Left lung (tissue), 10 donors: ENCODE data around the gene HAUS7. TPM values are rescaled to one million over a fixed set of nuclear protein-coding genes. Genes with fewer than 3 reads are reported as not detected.

Source experiments
- ATAC-seq: fragments of 200-7000 bp; cut with Tn5 transposase; one replicate; pipeline ENCODE4 v1.9.1; 2020; ENCODE audit warnings: moderate library complexity
- DNase-seq, 4 donors: peaks; one replicate each; pipeline ENCODE4 v3.0.0-alpha.2; 2013 to 2020
- H3K27ac ChIP-seq, 2 donors: fragments of 200-600 bp; sonication (generic) in 1 of 2; one replicate each; pipeline versions ENCODE4 v1.5.0 to v1.8.0; 2020 to 2021
- H3K27me3 ChIP-seq, 2 donors: fragments of 200-600 bp; sonication (generic) in 1 of 2; one replicate each; pipeline versions ENCODE4 v1.5.0 to v1.8.0; 2020 to 2021
- H3K36me3 ChIP-seq, 2 donors: fragments of 200-600 bp; sonication (generic) in 1 of 2; one replicate each; pipeline versions ENCODE4 v1.5.0 to v1.8.0; 2020 to 2021
- H3K4me1 ChIP-seq, 2 donors: fragments of 200-600 bp; one replicate each; pipeline ENCODE4 v1.8.0; 2021
- H3K4me3 ChIP-seq, 2 donors: fragments of 200-600 bp; sonication (generic) in 1 of 2; one replicate each; pipeline versions ENCODE4 v1.5.0 to v1.8.0; 2020 to 2021; ENCODE audit warnings: mild to moderate bottlenecking in 1 of 2
- H3K9me3 ChIP-seq, 2 donors: fragments of 200-600 bp; sonication (generic) in 1 of 2; one replicate each; pipeline versions ENCODE4 v1.5.0 to v1.8.0; 2020 to 2021
- intact Hi-C, 2 donors: fragments of 100-400 bp; cut with DNase I; formaldehyde crosslinking; loops; one replicate each; pipeline versions ENCODE4 v1.11.2 to v1.14.2; 2022
- polyA plus RNA-seq, 6 donors: library from polyadenylated mRNA; unstranded; fragments of 120-200 nt; gene quantifications; one replicate each; pipeline ENCODE4 v1.2.1, GENCODE V29; 2013; ENCODE audit not compliant: insufficient read length in 6 of 6
- total RNA-seq, 2 donors: library from RNA; stranded (reverse); fragmentation: NEBNext Ultra II Directional; extraction: Animal tissue kit (Norgen Biotek cat#: 25700); gene quantifications; one replicate each; pipeline ENCODE4 v1.2.1, GENCODE V29; 2021
- TF ChIP-seq, protein P1 (sequence below), 2 donors: fragments of 200-600 bp; sonication (generic) in 1 of 2; IDR thresholded peaks; one replicate each; pipeline versions ENCODE4 v1.5.0 to v1.8.0; 2021; ENCODE audit warnings: antibody characterized with exemption in 2 of 2
- donor health status: DM: no; HTN: yes; CAD: no.
- donor health status: DM: no; HTN: no; CAD: no.

HAUS7 gene
- total and polyA plus RNA-seq, 8 donors = 20.1 to 42.4 (median 33.7) TPM

DNA sequence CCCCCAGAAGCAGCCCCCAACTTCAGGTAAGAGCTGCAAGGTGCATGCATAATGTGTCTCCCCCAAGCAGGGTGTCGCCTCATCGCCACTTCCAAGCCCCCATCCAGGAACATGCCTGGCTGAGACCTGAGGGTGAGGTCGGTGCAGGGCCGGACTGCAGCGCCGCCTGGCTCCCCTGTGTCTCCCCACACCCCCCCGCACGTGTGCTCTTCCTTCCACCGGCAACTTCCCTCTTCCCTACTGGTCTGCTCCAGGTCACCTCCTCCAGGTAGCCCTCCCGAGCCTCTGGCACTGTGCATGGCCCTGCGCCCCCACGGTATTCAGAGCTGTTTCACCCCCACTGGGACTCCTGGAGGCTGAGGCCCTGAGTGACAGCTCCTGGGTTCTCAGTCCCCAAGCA lies 22.2 kb upstream of the HAUS7 start:
- H3K27ac ChIP-seq = no peak overlapping the region
- no peak for ATAC-seq

GRCh38 chrX:153491918-153492317 lies 21.5 kb upstream of the HAUS7 start:
- peak overlapping the region in 1 of 2 donors; percentile 7 for H3K27ac ChIP-seq
- ATAC-seq (no peak), DNase-seq (no peak)
- H3K36me3 ChIP-seq = no peaks in the 10 kb centered on the region
- H3K27me3 ChIP-seq = peaks cover 0 to 21% of the 10 kb centered on the region in 2 donors
- intact Hi-C loops = no loop called here
- no peaks in the 10 kb centered on the region for H3K9me3 ChIP-seq
- TF ChIP-seq, protein P1, sequence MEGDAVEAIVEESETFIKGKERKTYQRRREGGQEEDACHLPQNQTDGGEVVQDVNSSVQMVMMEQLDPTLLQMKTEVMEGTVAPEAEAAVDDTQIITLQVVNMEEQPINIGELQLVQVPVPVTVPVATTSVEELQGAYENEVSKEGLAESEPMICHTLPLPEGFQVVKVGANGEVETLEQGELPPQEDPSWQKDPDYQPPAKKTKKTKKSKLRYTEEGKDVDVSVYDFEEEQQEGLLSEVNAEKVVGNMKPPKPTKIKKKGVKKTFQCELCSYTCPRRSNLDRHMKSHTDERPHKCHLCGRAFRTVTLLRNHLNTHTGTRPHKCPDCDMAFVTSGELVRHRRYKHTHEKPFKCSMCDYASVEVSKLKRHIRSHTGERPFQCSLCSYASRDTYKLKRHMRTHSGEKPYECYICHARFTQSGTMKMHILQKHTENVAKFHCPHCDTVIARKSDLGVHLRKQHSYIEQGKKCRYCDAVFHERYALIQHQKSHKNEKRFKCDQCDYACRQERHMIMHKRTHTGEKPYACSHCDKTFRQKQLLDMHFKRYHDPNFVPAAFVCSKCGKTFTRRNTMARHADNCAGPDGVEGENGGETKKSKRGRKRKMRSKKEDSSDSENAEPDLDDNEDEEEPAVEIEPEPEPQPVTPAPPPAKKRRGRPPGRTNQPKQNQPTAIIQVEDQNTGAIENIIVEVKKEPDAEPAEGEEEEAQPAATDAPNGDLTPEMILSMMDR (IDR thresholded peaks at IDR 0.05) = no peak
- peaks cover 4 to 7% of the 10 kb centered on the region in 2 donors for H3K4me1 ChIP-seq
- no peak overlapping the region for H3K4me3 ChIP-seq

More for the DNA sequence above, 22.2 kb upstream of the HAUS7 start:
- intact Hi-C loops = no loop called here
- H3K4me3 ChIP-seq = no peak overlapping the region
- no peaks in the 10 kb centered on the region for H3K36me3 ChIP-seq
- TF ChIP-seq, protein P1 (IDR thresholded peaks at IDR 0.05) = no peak
- DNase-seq = no peak
- peaks cover 0 to 21% of the 10 kb centered on the region in 2 donors for H3K27me3 ChIP-seq
- H3K4me1 ChIP-seq = peaks cover 4 to 7% of the 10 kb centered on the region in 2 donors
- H3K9me3 ChIP-seq = no peaks in the 10 kb centered on the region

DNA sequence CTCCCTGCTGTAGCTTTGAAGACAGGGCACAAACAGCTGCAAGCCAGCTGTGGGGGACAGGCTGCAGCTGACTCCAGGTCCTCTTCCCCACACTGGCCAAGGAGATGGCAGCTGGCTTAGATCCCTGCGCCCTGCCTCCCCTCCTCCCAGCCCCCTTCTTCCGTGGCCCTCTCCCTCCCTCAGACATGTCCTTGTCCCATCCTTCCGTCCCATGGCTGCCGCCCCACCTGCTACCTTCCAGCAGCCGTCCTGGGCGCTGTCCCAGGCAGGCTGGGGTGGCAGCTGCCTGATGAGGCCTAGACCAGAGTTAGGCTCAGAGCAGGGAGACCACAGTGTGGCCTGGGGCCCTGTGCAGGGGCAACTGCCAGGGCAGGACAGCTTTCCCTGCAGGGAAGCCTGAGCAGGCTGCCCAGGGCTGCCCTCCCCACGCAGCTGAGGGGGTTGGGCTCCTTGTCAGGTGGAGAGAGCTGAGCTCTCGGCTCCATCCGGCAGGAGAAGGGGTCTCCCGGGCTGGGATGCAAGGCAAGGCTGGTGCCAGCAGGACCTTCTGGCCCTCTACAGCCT lies 21.1 kb upstream of the HAUS7 start:
- H3K4me1 ChIP-seq = peaks cover 4 to 7% of the 10 kb centered on the region in 2 donors
- H3K27me3 ChIP-seq = peaks cover 0 to 21% of the 10 kb centered on the region in 2 donors
- H3K9me3 ChIP-seq = no peaks in the 10 kb centered on the region
- H3K36me3 ChIP-seq = no peaks in the 10 kb centered on the region
- no peak overlapping the region for H3K4me3 ChIP-seq
- peak overlapping the region in 1 of 2 donors; percentile 7 for H3K27ac ChIP-seq
- intact Hi-C loops = no loop called here
- TF ChIP-seq, protein P1 (IDR thresholded peaks at IDR 0.05) = no peak
- DNase-seq (no peak), ATAC-seq (no peak)

- TF ChIP-seq, protein P1 (IDR thresholded peaks at IDR 0.05) = no peak
- no peak for ATAC-seq
- H3K4me1 ChIP-seq = peaks cover 4 to 7% of the 10 kb centered on the region in 2 donors
These were observed 20.0 kb upstream of the HAUS7 start for GRCh38 chrX:153490217-153490930.

GRCh38 chrX:153488231-153488914 lies 18.0 kb upstream of the HAUS7 start:
- H3K4me1 ChIP-seq = peaks cover 4 to 7% of the 10 kb centered on the region in 2 donors
- TF ChIP-seq, protein P1 (IDR thresholded peaks at IDR 0.05) = no peak
- ATAC-seq (peak; percentile 33), DNase-seq (no peak)
- peak overlapping the region in 1 of 2 donors; percentile 29 for H3K27ac ChIP-seq
- no peaks in the 10 kb centered on the region for H3K36me3 ChIP-seq
- H3K27me3 ChIP-seq = no peaks in the 10 kb centered on the region
- no peaks in the 10 kb centered on the region for H3K9me3 ChIP-seq
- H3K4me3 ChIP-seq = no peak overlapping the region
- intact Hi-C loops = no loop called here

More at GRCh38 chrX:153490217-153490930, 20.0 kb upstream of the HAUS7 start:
- no peak for DNase-seq
- Histone ChIP-seq H3K9me3 (no peaks in the 10 kb centered on the region), H3K27me3 (peaks cover 0 to 11% of the 10 kb centered on the region in 2 donors), H3K27ac (no peak overlapping the region), H3K4me3 (no peak overlapping the region), H3K36me3 (no peaks in the 10 kb centered on the region)
- intact Hi-C loops = no loop called here
